ENCODE measurements around the gene TNFAIP8L3. TPM values are rescaled to one million over a fixed set of nuclear protein-coding genes. Genes with fewer than 3 reads are reported as not detected.
"Not testable (repeated sequence)": the region's sequence is repeated elsewhere in the genome, so short reads cannot be mapped to it uniquely, and the experiment has no call there.

The TNFAIP8L3 gene
- total RNA-seq, 1 experiment from 2014 or later, result not detected

DNA sequence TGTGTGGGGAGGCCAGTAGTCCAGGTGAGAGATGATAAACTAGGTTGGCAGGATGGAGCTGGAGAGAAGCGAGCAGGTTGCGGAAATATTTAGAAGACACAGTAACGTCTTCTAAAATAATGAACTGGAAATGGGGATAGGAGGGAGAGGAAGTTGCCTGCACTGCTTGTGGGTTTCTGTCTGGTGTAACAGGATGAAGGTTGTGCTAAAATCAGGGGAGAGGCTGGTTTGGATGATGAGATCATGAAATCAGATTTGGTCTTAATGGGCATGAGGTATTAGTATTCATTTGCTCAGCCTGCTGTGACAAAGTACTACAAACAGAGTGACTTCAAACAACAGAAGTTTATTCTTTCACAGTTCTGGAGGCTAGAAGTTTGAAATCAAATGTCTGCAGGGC, 32.1 kb upstream of the TNFAIP8L3 start:
- no peaks in the 10 kb centered on the region for H3K36me3 ChIP-seq (ENCODE audit: insufficient read depth, low read length)
- H3K4me2 ChIP-seq (ENCODE audit: low read depth, low read length, poor library complexity, severe bottlenecking), result no peak overlapping the region
- H3K4me3 ChIP-seq (ENCODE audit: low read length), result no peak overlapping the region
- H3K27me3 ChIP-seq (ENCODE audit: low read length), result no peaks in the 10 kb centered on the region
- H3K9ac ChIP-seq (ENCODE audit: low read length), result no peak overlapping the region
- H3K79me2 ChIP-seq (ENCODE audit: low read length), result no peaks in the 10 kb centered on the region
- H4K20me1 ChIP-seq (ENCODE audit: insufficient read depth, low read depth, low read length), result no peaks in the 10 kb centered on the region
- H3K27ac ChIP-seq (ENCODE audit: low read length), result no peak overlapping the region
- H2AFZ ChIP-seq (ENCODE audit: low read length), result no peak overlapping the region
- peaks cover 21% of the 10 kb centered on the region for H3K4me1 ChIP-seq (ENCODE audit: low read length)
- no peak for DNase-seq
- H3K9me2 ChIP-seq (replicated peaks; ENCODE audit: insufficient read depth, low read length), result no peaks in the 10 kb centered on the region
- no peaks in the 10 kb centered on the region for H3K9me3 ChIP-seq (ENCODE audit: low read length)

- H3K36me3 ChIP-seq (ENCODE audit: insufficient read depth, low read length), result not testable (repeated sequence)
These were observed 28.3 kb upstream of the TNFAIP8L3 start for GRCh38 chr15:51123002-51123401.

GRCh38 chr15:51121631-51122225, 27.0 kb upstream of the TNFAIP8L3 start:
- H3K4me3 ChIP-seq (ENCODE audit: low read length), result no peak overlapping the region
- H3K36me3 ChIP-seq (ENCODE audit: insufficient read depth, low read length), result no peaks in the 10 kb centered on the region
- no peak overlapping the region for H3K27ac ChIP-seq (ENCODE audit: low read length)
- no peak overlapping the region for H3K4me2 ChIP-seq (ENCODE audit: low read depth, low read length, poor library complexity, severe bottlenecking)
- no peaks in the 10 kb centered on the region for H3K9me3 ChIP-seq (ENCODE audit: low read length)
- H3K79me2 ChIP-seq (ENCODE audit: low read length), result no peaks in the 10 kb centered on the region
- no peaks in the 10 kb centered on the region for H3K27me3 ChIP-seq (ENCODE audit: low read length)
- no peaks in the 10 kb centered on the region for H3K4me1 ChIP-seq (ENCODE audit: low read length)
- no peak overlapping the region for H2AFZ ChIP-seq (ENCODE audit: low read length)
- no peak for DNase-seq
- H3K9me2 ChIP-seq (replicated peaks; ENCODE audit: insufficient read depth, low read length), result no peaks in the 10 kb centered on the region
- H4K20me1 ChIP-seq (ENCODE audit: insufficient read depth, low read depth, low read length), result no peaks in the 10 kb centered on the region
- no peak overlapping the region for H3K9ac ChIP-seq (ENCODE audit: low read length)

More at GRCh38 chr15:51123002-51123401, 28.3 kb upstream of the TNFAIP8L3 start:
- H3K27me3 ChIP-seq (ENCODE audit: low read length); H3K4me1 ChIP-seq (ENCODE audit: low read length); H3K27ac ChIP-seq (ENCODE audit: low read length); H3K9ac ChIP-seq (ENCODE audit: low read length); H3K9me2 ChIP-seq (replicated peaks; ENCODE audit: insufficient read depth, low read length); DNase-seq; H3K79me2 ChIP-seq (ENCODE audit: low read length); H3K9me3 ChIP-seq (ENCODE audit: low read length); H3K4me3 ChIP-seq (ENCODE audit: low read length); H2AFZ ChIP-seq (ENCODE audit: low read length); H4K20me1 ChIP-seq (ENCODE audit: insufficient read depth, low read depth, low read length); H3K4me2 ChIP-seq (ENCODE audit: low read depth, low read length, poor library complexity, severe bottlenecking): not testable (repeated sequence)

- Histone ChIP-seq H3K27ac (ENCODE audit: low read length) (no peak overlapping the region), H4K20me1 (ENCODE audit: insufficient read depth, low read depth, low read length) (no peaks in the 10 kb centered on the region), H3K9me2 (replicated peaks; ENCODE audit: insufficient read depth, low read length) (no peaks in the 10 kb centered on the region), H3K79me2 (ENCODE audit: low read length) (no peaks in the 10 kb centered on the region), H2AFZ (ENCODE audit: low read length) (no peak overlapping the region), H3K4me2 (ENCODE audit: low read depth, low read length, poor library complexity, severe bottlenecking) (no peak overlapping the region), H3K36me3 (ENCODE audit: insufficient read depth, low read length) (no peaks in the 10 kb centered on the region), H3K9ac (ENCODE audit: low read length) (no peak overlapping the region), H3K4me1 (ENCODE audit: low read length) (no peaks in the 10 kb centered on the region), H3K9me3 (ENCODE audit: low read length) (no peaks in the 10 kb centered on the region), H3K27me3 (ENCODE audit: low read length) (no peaks in the 10 kb centered on the region), H3K4me3 (ENCODE audit: low read length) (no peak overlapping the region)
- no peak for DNase-seq
These were observed 26.4 kb upstream of the TNFAIP8L3 start for GRCh38 chr15:51121118-51121517.

DNA sequence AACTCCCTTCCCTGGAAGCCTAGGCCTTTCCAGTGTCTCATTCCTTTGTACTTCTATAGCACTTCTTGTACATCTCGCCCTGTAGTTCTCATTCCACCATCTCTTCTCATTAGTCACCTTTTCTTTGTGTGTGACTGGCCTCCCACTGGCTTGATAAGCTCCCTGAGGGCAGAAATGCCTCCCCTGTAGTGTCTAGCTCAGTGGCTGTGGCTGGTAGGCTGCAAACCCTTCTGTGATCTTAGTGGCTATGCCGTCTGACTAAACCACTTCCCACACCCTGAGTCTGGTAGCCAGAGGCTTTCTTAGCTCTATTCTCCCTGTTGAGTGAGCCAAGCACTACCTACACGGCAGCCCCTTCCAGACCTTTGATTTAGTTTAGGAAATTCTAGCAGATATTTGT, 24.4 kb upstream of the TNFAIP8L3 start:
- Histone ChIP-seq H3K9me3 (ENCODE audit: low read length) (no peaks in the 10 kb centered on the region), H3K9ac (ENCODE audit: low read length) (no peak overlapping the region), H3K27ac (ENCODE audit: low read length) (no peak overlapping the region), H2AFZ (ENCODE audit: low read length) (no peak overlapping the region), H3K4me3 (ENCODE audit: low read length) (no peak overlapping the region), H3K79me2 (ENCODE audit: low read length) (no peaks in the 10 kb centered on the region), H4K20me1 (ENCODE audit: insufficient read depth, low read depth, low read length) (no peaks in the 10 kb centered on the region), H3K27me3 (ENCODE audit: low read length) (no peaks in the 10 kb centered on the region), H3K4me2 (ENCODE audit: low read depth, low read length, poor library complexity, severe bottlenecking) (no peak overlapping the region), H3K4me1 (ENCODE audit: low read length) (no peaks in the 10 kb centered on the region), H3K9me2 (replicated peaks; ENCODE audit: insufficient read depth, low read length) (no peaks in the 10 kb centered on the region), H3K36me3 (ENCODE audit: insufficient read depth, low read length) (no peaks in the 10 kb centered on the region)
- DNase-seq, result no peak

DNA sequence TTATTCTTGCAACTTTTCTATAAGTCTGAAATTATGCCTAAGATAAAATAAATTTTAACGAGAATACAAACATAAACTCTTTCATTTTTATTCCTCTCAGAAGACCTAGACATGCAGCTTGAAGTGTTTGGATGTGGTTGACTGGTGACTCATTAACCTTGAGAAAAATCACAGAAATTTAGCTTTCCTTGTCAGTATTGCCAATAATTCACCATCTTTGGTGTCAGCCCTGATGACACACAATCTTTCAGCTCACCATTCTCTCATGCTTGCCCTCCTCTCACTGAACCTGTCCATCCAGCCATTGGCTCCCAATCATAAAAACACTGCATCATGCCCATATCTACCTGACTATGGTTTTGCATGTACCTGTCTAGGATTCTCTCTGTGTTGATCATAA, 22.6 kb upstream of the TNFAIP8L3 start:
- no peak overlapping the region for H2AFZ ChIP-seq (ENCODE audit: low read length)
- H3K9me3 ChIP-seq (ENCODE audit: low read length), result no peaks in the 10 kb centered on the region
- no peaks in the 10 kb centered on the region for H3K27me3 ChIP-seq (ENCODE audit: low read length)
- no peaks in the 10 kb centered on the region for H4K20me1 ChIP-seq (ENCODE audit: insufficient read depth, low read depth, low read length)
- no peak for DNase-seq
- H3K4me2 ChIP-seq (ENCODE audit: low read depth, low read length, poor library complexity, severe bottlenecking), result no peak overlapping the region
- H3K36me3 ChIP-seq (ENCODE audit: insufficient read depth, low read length), result no peaks in the 10 kb centered on the region
- H3K4me3 ChIP-seq (ENCODE audit: low read length), result no peak overlapping the region
- H3K79me2 ChIP-seq (ENCODE audit: low read length), result no peaks in the 10 kb centered on the region
- H3K9me2 ChIP-seq (replicated peaks; ENCODE audit: insufficient read depth, low read length), result no peaks in the 10 kb centered on the region
- no peaks in the 10 kb centered on the region for H3K4me1 ChIP-seq (ENCODE audit: low read length)
- no peak overlapping the region for H3K27ac ChIP-seq (ENCODE audit: low read length)
- no peak overlapping the region for H3K9ac ChIP-seq (ENCODE audit: low read length)

- no peak for DNase-seq
- no peaks in the 10 kb centered on the region for H3K27me3 ChIP-seq (ENCODE audit: low read length)
- H3K27ac ChIP-seq (ENCODE audit: low read length), result no peak overlapping the region
- no peaks in the 10 kb centered on the region for H3K9me2 ChIP-seq (replicated peaks; ENCODE audit: insufficient read depth, low read length)
- H3K36me3 ChIP-seq (ENCODE audit: insufficient read depth, low read length), result no peaks in the 10 kb centered on the region
- no peaks in the 10 kb centered on the region for H3K4me1 ChIP-seq (ENCODE audit: low read length)
- no peak overlapping the region for H3K4me2 ChIP-seq (ENCODE audit: low read depth, low read length, poor library complexity, severe bottlenecking)
- H3K4me3 ChIP-seq (ENCODE audit: low read length), result no peak overlapping the region
- H4K20me1 ChIP-seq (ENCODE audit: insufficient read depth, low read depth, low read length), result no peaks in the 10 kb centered on the region
- no peaks in the 10 kb centered on the region for H3K9me3 ChIP-seq (ENCODE audit: low read length)
- H3K79me2 ChIP-seq (ENCODE audit: low read length), result no peaks in the 10 kb centered on the region
- H2AFZ ChIP-seq (ENCODE audit: low read length), result no peak overlapping the region
- no peak overlapping the region for H3K9ac ChIP-seq (ENCODE audit: low read length)
These were observed 19.9 kb upstream of the TNFAIP8L3 start for GRCh38 chr15:51114437-51115119.

DNA sequence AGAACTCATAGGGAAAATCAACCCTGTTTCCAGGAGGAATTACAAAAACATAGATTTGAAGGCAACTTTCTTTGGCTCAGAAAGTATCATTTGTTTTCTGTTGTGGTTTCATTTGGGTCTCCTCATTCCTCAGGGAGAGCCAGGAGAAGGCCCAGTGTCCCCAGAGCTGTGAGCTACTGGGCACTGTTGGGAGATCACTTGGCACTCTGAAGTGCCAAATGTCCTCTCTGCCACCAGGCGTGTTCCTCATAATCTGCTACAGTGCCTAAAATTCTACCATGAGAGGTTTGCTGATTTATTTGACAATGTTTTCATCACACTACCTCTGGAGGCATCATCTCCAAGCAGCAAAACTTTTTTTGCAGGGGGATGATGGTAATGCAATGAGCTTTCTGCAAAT, 17.4 kb upstream of the TNFAIP8L3 start:
- Histone ChIP-seq H3K36me3 (ENCODE audit: insufficient read depth, low read length) (no peaks in the 10 kb centered on the region), H2AFZ (ENCODE audit: low read length) (no peak overlapping the region), H4K20me1 (ENCODE audit: insufficient read depth, low read depth, low read length) (no peaks in the 10 kb centered on the region), H3K4me1 (ENCODE audit: low read length) (no peaks in the 10 kb centered on the region), H3K4me3 (ENCODE audit: low read length) (no peak overlapping the region), H3K9ac (ENCODE audit: low read length) (no peak overlapping the region), H3K27me3 (ENCODE audit: low read length) (no peaks in the 10 kb centered on the region), H3K79me2 (ENCODE audit: low read length) (no peaks in the 10 kb centered on the region), H3K9me3 (ENCODE audit: low read length) (no peaks in the 10 kb centered on the region), H3K4me2 (ENCODE audit: low read depth, low read length, poor library complexity, severe bottlenecking) (no peak overlapping the region), H3K9me2 (replicated peaks; ENCODE audit: insufficient read depth, low read length) (no peaks in the 10 kb centered on the region), H3K27ac (ENCODE audit: low read length) (no peak overlapping the region)
- no peak for DNase-seq
